SK-N-MC (cell line): ENCODE measurements around the gene DDX50.

Experiments
- EZH2 ChIP-seq: fragments of 200-600 bp; sonication (generic); IDR thresholded peaks from one replicate; pipeline ENCODE4 v1.6.1; 2017; ENCODE audit warnings: antibody characterized with exemption
- POLR2AphosphoS5 ChIP-seq: IDR thresholded peaks from 2 replicates; pipeline ENCODE4 v1.6.1; 2012; ENCODE audit warnings: mild to moderate bottlenecking, low read depth, low read length, borderline replicate concordance

- TF ChIP-seq POLR2AphosphoS5 (no peak), EZH2 (no peak)
These were observed 3.8 kb upstream of the DDX50 start for GRCh38 chr10:68897336-68897741.
